Colonic mucosa (tissue), 4 donors: Measurements from ENCODE around the gene LIFR. TPM values are rescaled to one million over a fixed set of nuclear protein-coding genes. Genes with fewer than 3 reads are reported as not detected.

Source experiments
- DNase-seq: peaks from one replicate; pipeline ENCODE4 v3.0.0-alpha.2; 2020
- H3K27ac ChIP-seq: fragments of 200-600 bp; one replicate; pipeline ENCODE4 v1.8.0; 2021
- H3K27me3 ChIP-seq: fragments of 200-600 bp; one replicate; pipeline ENCODE4 v1.8.0; 2021
- H3K36me3 ChIP-seq: fragments of 200-600 bp; one replicate; pipeline ENCODE4 v1.8.0; 2021
- H3K4me1 ChIP-seq: fragments of 200-600 bp; one replicate; pipeline ENCODE4 v1.8.0; 2021; ENCODE audit warnings: mild to moderate bottlenecking
- H3K4me3 ChIP-seq: fragments of 200-600 bp; one replicate; pipeline ENCODE4 v1.8.0; 2021
- H3K9ac ChIP-seq, 2 donors: one replicate each; pipeline ENCODE4 v1.7.0; 2013; ENCODE audit warnings: control low read depth in 2 of 2, low read depth in 2 of 2, low read length in 2 of 2
- H3K9me3 ChIP-seq: fragments of 200-600 bp; one replicate; pipeline ENCODE4 v1.8.0; 2021
- CTCF ChIP-seq: fragments of 200-600 bp; IDR thresholded peaks from one replicate; pipeline ENCODE4 v1.8.0; 2022; ENCODE audit warnings: antibody characterized with exemption, mild to moderate bottlenecking
- intact Hi-C: fragments of 100-400 bp; cut with DNase I; formaldehyde crosslinking; loops from one replicate; pipeline ENCODE4 v1.14.1; 2022
- total RNA-seq, 2 donors: library from RNA; stranded (reverse); fragmentation: NEBNext Ultra II Directional in 1 of 2; extraction: Animal tissue kit (Norgen Biotek cat#: 25700) in 1 of 2; gene quantifications; one replicate each; pipeline ENCODE4 v1.2.1, GENCODE V29; 2021
- donor health status: healthy.
- donor health status: DM: no; HTN: no; CAD: no.
- donor health status: DM: no; HTN: no; CAD: no.

LIFR gene
- total RNA-seq, 2 donors from 2014 or later, result 7.0 to 10.3 TPM

- Histone ChIP-seq H3K27ac (no peak overlapping the region), H3K4me3 (no peak overlapping the region), H3K9me3 (no peaks in the 10 kb centered on the region), H3K4me1 (no peaks in the 10 kb centered on the region), H3K27me3 (no peaks in the 10 kb centered on the region), H3K9ac (no peak overlapping the region), H3K36me3 (no peaks in the 10 kb centered on the region)
- intact Hi-C loops, result no loop called here
- DNase-seq, result no peak
- TF ChIP-seq CTCF, result no peak
Observed at GRCh38 chr5:38535248-38535750, 21.1 kb downstream of the LIFR start.

GRCh38 chr5:38534156-38534453, 22.3 kb downstream of the LIFR start:
- no peaks in the 10 kb centered on the region for H3K27me3 ChIP-seq
- no peaks in the 10 kb centered on the region for H3K36me3 ChIP-seq
- H3K9ac ChIP-seq, result no peak overlapping the region
- H3K4me3 ChIP-seq, result no peak overlapping the region
- no peak for DNase-seq
- intact Hi-C loops, result no loop called here
- H3K4me1 ChIP-seq, result no peaks in the 10 kb centered on the region
- TF ChIP-seq CTCF, result no peak
- no peaks in the 10 kb centered on the region for H3K9me3 ChIP-seq
- no peak overlapping the region for H3K27ac ChIP-seq

GRCh38 chr5:38533286-38534155, 22.9 kb downstream of the LIFR start:
- TF ChIP-seq CTCF, result no peak
- intact Hi-C loops, result no loop called here
- no peaks in the 10 kb centered on the region for H3K36me3 ChIP-seq
- no peak for DNase-seq
- H3K4me1 ChIP-seq, result no peaks in the 10 kb centered on the region
- no peak overlapping the region for H3K27ac ChIP-seq
- H3K4me3 ChIP-seq, result no peak overlapping the region
- no peak overlapping the region for H3K9ac ChIP-seq
- no peaks in the 10 kb centered on the region for H3K27me3 ChIP-seq
- no peaks in the 10 kb centered on the region for H3K9me3 ChIP-seq

- H3K9ac ChIP-seq, result no peak overlapping the region
- H3K27me3 ChIP-seq, result no peaks in the 10 kb centered on the region
- no peaks in the 10 kb centered on the region for H3K9me3 ChIP-seq
- H3K4me3 ChIP-seq, result no peak overlapping the region
- intact Hi-C loops, result no loop called here
- no peak for DNase-seq
- H3K36me3 ChIP-seq, result no peaks in the 10 kb centered on the region
- no peaks in the 10 kb centered on the region for H3K4me1 ChIP-seq
- no peak overlapping the region for H3K27ac ChIP-seq
- TF ChIP-seq CTCF, result no peak
Observed at GRCh38 chr5:38532165-38532669, 24.2 kb downstream of the LIFR start.

GRCh38 chr5:38531518-38531917, 24.9 kb downstream of the LIFR start:
- TF ChIP-seq CTCF, result no peak
- no peak for DNase-seq
- Histone ChIP-seq H3K9ac (no peak overlapping the region), H3K9me3 (no peaks in the 10 kb centered on the region), H3K4me1 (no peaks in the 10 kb centered on the region), H3K36me3 (no peaks in the 10 kb centered on the region), H3K27me3 (no peaks in the 10 kb centered on the region), H3K4me3 (no peak overlapping the region), H3K27ac (no peak overlapping the region)
- intact Hi-C loops, result no loop called here
